A549 (cell line): ENCODE data around the gene TRMT2A. TPM values are rescaled to one million over a fixed set of nuclear protein-coding genes. Genes with fewer than 3 reads are reported as not detected.

ENCODE experiments used
- ATAC-seq, 2 experiments: fragments of 200-7000 bp in 1 of 2; fragments of >200 bp in 1 of 2; cut with Nextera tagmentation in 1 of 2; cut with Tn5 transposase in 1 of 2; 3 replicates each; pipeline versions ENCODE4 v1.8.0 to v1.9.1; 2018 to 2020; ENCODE audit warnings: mild to moderate bottlenecking in 1 of 2, moderate library complexity in 1 of 2
- CTCF ChIA-PET: fragments of 300-600 bp; sonication (Branson Sonifier 250); formaldehyde crosslinking; extraction: SDS; loops from one replicate; lab custom pipeline; 2021; ENCODE audit warnings: antibody characterized with exemption, inconsistent platforms; lab: Yijun Ruan, JAX
- POLR2A ChIA-PET: fragments of 350-600 bp; formaldehyde crosslinking; extraction: SDS; loops from one replicate; lab custom pipeline; 2021; ENCODE audit warnings: antibody characterized with exemption, inconsistent platforms; lab: Yijun Ruan, JAX
- DNase-seq, 2 experiments: peaks; one replicate each; pipeline versions ENCODE4 v3.0.0 to v3.0.0-alpha.2; 2011 to 2016; ENCODE audit warnings: low read depth in 1 of 2, low spot score in 1 of 2
- FAIRE-seq: peaks from 2 replicates; lab custom pipeline; 2011; peaks lifted over from hg19 to GRCh38; lab: Jason Lieb, UNC
- H3K27ac ChIP-seq, 2 experiments: fragments of >200 bp; sonication (Bioruptor Twin); formaldehyde crosslinking; 3 replicates each; pipeline ENCODE4 v1.5.1; 2016 to 2017
- H3K4me1 ChIP-seq: fragments of >200 bp; sonication (Bioruptor Twin); formaldehyde crosslinking; 3 replicates; pipeline ENCODE4 v1.6.1; 2016
- H3K4me2 ChIP-seq: fragments of >200 bp; sonication (Bioruptor Twin); formaldehyde crosslinking; 3 replicates; pipeline ENCODE4 v1.6.1; 2016
- H3K4me3 ChIP-seq: fragments of >200 bp; sonication (Bioruptor Twin); formaldehyde crosslinking; 3 replicates; pipeline ENCODE4 v1.5.1; 2016
- H3K9me3 ChIP-seq: fragments of >200 bp; sonication (Bioruptor Twin); formaldehyde crosslinking; 3 replicates; pipeline ENCODE4 v1.6.1; 2016
- BHLHE40 ChIP-seq: IDR thresholded peaks from 2 replicates; pipeline ENCODE4 v1.6.1; 2012; ENCODE audit warnings: low read depth, low read length, inconsistent platforms
- CEBPB ChIP-seq, 2 experiments: fragments of >200 bp in 1 of 2; sonication (Bioruptor Twin) in 1 of 2; formaldehyde crosslinking in 1 of 2; IDR thresholded peaks; 2 replicates each; pipeline ENCODE4 v1.6.1; 2012 to 2016
- CHD4 ChIP-seq: fragments of 200-600 bp; sonication (generic); IDR thresholded peaks from 2 replicates; pipeline ENCODE4 v1.6.1; 2016; ENCODE audit warnings: antibody characterized with exemption, mild to moderate bottlenecking, borderline replicate concordance
- ELK1 ChIP-seq: fragments of 150-350 bp; IDR thresholded peaks from 2 replicates; pipeline ENCODE4 v1.6.1; 2014; ENCODE audit warnings: low read depth, mild to moderate bottlenecking, low read length
- ESRRA ChIP-seq: fragments of 150-350 bp; IDR thresholded peaks from 2 replicates; pipeline ENCODE4 v1.6.1; 2014; ENCODE audit warnings: mild to moderate bottlenecking, low read length, borderline replicate concordance
- FOSB ChIP-seq: fragments of 250-450 bp; sonication (Bioruptor Pico); IDR thresholded peaks from 2 replicates; pipeline ENCODE4 v1.5.0; 2020; ENCODE audit warnings: mild to moderate bottlenecking, moderate library complexity
- FOXS1 ChIP-seq: fragments of 250-450 bp; sonication (Bioruptor Pico); IDR thresholded peaks from 2 replicates; pipeline ENCODE4 v1.5.0; 2020; ENCODE audit warnings: mild to moderate bottlenecking, moderate library complexity
- HDAC2 ChIP-seq: fragments of 200-600 bp; sonication (generic); IDR thresholded peaks from 2 replicates; pipeline ENCODE4 v1.6.1; 2016
- HES2 ChIP-seq: fragments of >200 bp; sonication (Bioruptor Twin); formaldehyde crosslinking; IDR thresholded peaks from 2 replicates; pipeline ENCODE4 v1.6.1; 2016
- HEYL ChIP-seq: fragments of 250-450 bp; sonication (Bioruptor Pico); IDR thresholded peaks from 2 replicates; pipeline ENCODE4 v1.8.0; 2021; ENCODE audit warnings: mild to moderate bottlenecking, moderate library complexity
- HMGXB4 ChIP-seq: fragments of 250-450 bp; sonication (Bioruptor Pico); IDR thresholded peaks from 2 replicates; pipeline ENCODE4 v1.5.0; 2021; ENCODE audit warnings: mild to moderate bottlenecking, moderate library complexity, borderline replicate concordance
- HOXB13 ChIP-seq: fragments of 250-450 bp; sonication (Bioruptor Pico); IDR thresholded peaks from 2 replicates; pipeline ENCODE4 v1.5.0; 2020; ENCODE audit warnings: low read depth, mild to moderate bottlenecking, moderate library complexity
- JUNB ChIP-seq: fragments of >200 bp; sonication (Bioruptor Twin); formaldehyde crosslinking; IDR thresholded peaks from 2 replicates; pipeline ENCODE4 v1.6.1; 2016
- KDM1A ChIP-seq: fragments of 200-600 bp; sonication (generic); IDR thresholded peaks from 2 replicates; pipeline ENCODE4 v1.6.1; 2016; ENCODE audit warnings: low read depth, mild to moderate bottlenecking
- KDM5A ChIP-seq: fragments of 200-600 bp; sonication (generic); IDR thresholded peaks from 2 replicates; pipeline ENCODE4 v1.6.1; 2016; ENCODE audit warnings: antibody characterized with exemption, mild to moderate bottlenecking
- MAFK ChIP-seq: fragments of 450-650 bp; IDR thresholded peaks from 2 replicates; pipeline ENCODE4 v1.6.1; 2014; ENCODE audit not compliant: partially characterized antibody
- MYC ChIP-seq: IDR thresholded peaks from 2 replicates; pipeline ENCODE4 v1.6.1; 2012; ENCODE audit warnings: mild to moderate bottlenecking, inconsistent platforms, low read length, improper control_type of control experiment, borderline replicate concordance
- NFE2L2 ChIP-seq: fragments of 150-350 bp; conservative IDR thresholded peaks from 2 replicates; pipeline ENCODE4 v1.6.1; 2014; ENCODE audit warnings: low read length
- PBX3 ChIP-seq: IDR thresholded peaks from 2 replicates; pipeline ENCODE4 v1.6.1; 2012
- POLR2A ChIP-seq: IDR thresholded peaks from 2 replicates; pipeline ENCODE4 v1.6.1; 2012; ENCODE audit warnings: mild to moderate bottlenecking, low read length
- POLR2AphosphoS2 ChIP-seq: conservative IDR thresholded peaks from 2 replicates; pipeline ENCODE4 v1.6.1; 2012; ENCODE audit warnings: low read length, improper control_type of control experiment, inconsistent platforms
- RAD21 ChIP-seq, 2 experiments: fragments of >200 bp in 1 of 2; sonication (Bioruptor Twin) in 1 of 2; formaldehyde crosslinking in 1 of 2; IDR thresholded peaks in 1 of 2; conservative IDR thresholded peaks in 1 of 2; 2 replicates in 1 of 2; 3 replicates in 1 of 2; pipeline ENCODE4 v1.6.1; 2012 to 2018; ENCODE audit warnings: inconsistent platforms in 1 of 2
- RCOR1 ChIP-seq: fragments of 150-350 bp; IDR thresholded peaks from 2 replicates; pipeline ENCODE4 v1.6.1; 2014; ENCODE audit warnings: antibody characterized with exemption, low read length, low read depth
- RNF2 ChIP-seq: fragments of 200-600 bp; sonication (generic); IDR thresholded peaks from 2 replicates; pipeline ENCODE4 v1.6.1; 2016; ENCODE audit warnings: low read depth, mild to moderate bottlenecking, antibody characterized with exemption, moderate library complexity, borderline replicate concordance
- ZFP36 ChIP-seq: fragments of 450-650 bp; IDR thresholded peaks from 2 replicates; pipeline ENCODE4 v1.6.1; 2014; ENCODE audit warnings: borderline replicate concordance; ENCODE audit not compliant: partially characterized antibody
- ZSCAN20 ChIP-seq: fragments of 250-450 bp; sonication (Bioruptor Pico); IDR thresholded peaks from 2 replicates; pipeline ENCODE4 v1.8.0; 2022; ENCODE audit warnings: mild to moderate bottlenecking, moderate library complexity
- WGBS: methylation state at CpG from one replicate; pipeline ENCODE4 v1.1.6; 2017; ENCODE audit errors: missing lambda C conversion rate; 5-methylcytosine and 5-hydroxymethylcytosine counted together
- polyA plus RNA-seq, 4 experiments: library from polyadenylated mRNA; depleted of rRNA in 3 of 4; stranded (reverse); fragments of >200 nt; fragmentation: RNase III in 1 of 4; extraction: RNeasy Plus Mini Kit Qiagen cat#74134 plus additional on column Dnase treatment in 1 of 4; gene quantifications; 2 replicates in 3 of 4; 3 replicates in 1 of 4; pipeline ENCODE4 v1.2.3, GENCODE V29; 2011 to 2017

TRMT2A gene
- polyA plus RNA-seq, 2 of the 4 experiments (the other 2 are of a cell fraction), result 12.3 to 28.8 TPM

GRCh38 chr22:20147237-20147988, 30.4 kb upstream of the TRMT2A start:
- no peak for TF ChIP-seq KDM5A
- no peak for TF ChIP-seq CEBPB (IDR thresholded peaks at IDR 0.05)
- no peak for TF ChIP-seq CHD4
- no peak for TF ChIP-seq JUNB
- no peak for TF ChIP-seq BHLHE40
- TF ChIP-seq FOXS1 (CRISPR knock-in tag), result no peak
- TF ChIP-seq FOSB (CRISPR knock-in tag), result no peak
- TF ChIP-seq POLR2AphosphoS2, result no peak
- no peak for TF ChIP-seq KDM1A
- TF ChIP-seq ELK1, result no peak
- no peak for TF ChIP-seq HDAC2
- TF ChIP-seq MAFK, result no peak
- TF ChIP-seq RCOR1, result no peak
- Histone ChIP-seq H3K4me1 (no peaks in the 10 kb centered on the region), H3K4me3 (no peak overlapping the region), H3K9me3 (no peaks in the 10 kb centered on the region), H3K4me2 (no peak overlapping the region), H3K27ac (no peak overlapping the region)
- DNase-seq (no peak), FAIRE-seq (no peak), ATAC-seq (no peak)
- WGBS, result 93% methylated on average over 3 of the region's 14 CpGs
- POLR2A ChIA-PET, result no interaction called here
- CTCF ChIA-PET, result interaction anchor here (1.5 kb wide), 2 partner anchors 10 to 137 kb away, joined by 4 to 7 read pairs; no protein-coding TSS in a partner anchor

GRCh38 chr22:20146777-20147176, 29.8 kb upstream of the TRMT2A start:
- POLR2A ChIA-PET, result no interaction called here
- CTCF ChIA-PET, result interaction anchor here (1.5 kb wide), 1 partner anchor 10 kb away, joined by 7 read pairs; no protein-coding TSS in a partner anchor
- no peak for TF ChIP-seq NFE2L2
- TF ChIP-seq HOXB13 (CRISPR knock-in tag), result no peak
- TF ChIP-seq RAD21 (conservative IDR thresholded peaks at IDR 0.05 in 1 of 2, IDR thresholded peaks at IDR 0.05 in 1 of 2), result no peak
- no peak for TF ChIP-seq HES2
- no peak for TF ChIP-seq ZFP36
- no peak for TF ChIP-seq ZSCAN20 (CRISPR knock-in tag)
- TF ChIP-seq MYC, result no peak
- TF ChIP-seq FOSB (CRISPR knock-in tag), result no peak
- TF ChIP-seq RNF2, result no peak
- TF ChIP-seq POLR2A, result no peak
- no peak for TF ChIP-seq HEYL (CRISPR knock-in tag)
- no peak for TF ChIP-seq HMGXB4
- no peak for TF ChIP-seq KDM5A
- TF ChIP-seq PBX3, result no peak
- TF ChIP-seq ESRRA, result no peak
- H3K4me2 ChIP-seq, result no peak overlapping the region
- ATAC-seq, result no peak
- DNase-seq, result no peak
- no peak for FAIRE-seq
- H3K9me3 ChIP-seq, result no peaks in the 10 kb centered on the region
- H3K4me1 ChIP-seq, result no peaks in the 10 kb centered on the region
- H3K27ac ChIP-seq, result no peak overlapping the region
- H3K4me3 ChIP-seq, result no peak overlapping the region
- WGBS, result 43% methylated on average over 1 of the region's 22 CpGs
